GM19239 (cell line): ENCODE results near the gene SHPK.
A peak's percentile ranks its signal among the peaks of the same experiment; 100 is the strongest.

Experiments used
- DNase-seq: peaks from one replicate; pipeline ENCODE4 v3.0.0; 2011; ENCODE audit warnings: low spot score; ENCODE audit not compliant: insufficient read length
- FAIRE-seq: peaks from 2 replicates; lab custom pipeline; 2011; peaks lifted over from hg19 to GRCh38; lab: Jason Lieb, UNC

The SHPK gene

GRCh38 chr17:3663102-3664011 is 27.3 kb upstream of the SHPK start:
- DNase-seq (no peak), FAIRE-seq (no peak)

GRCh38 chr17:3660311-3660891 is 24.4 kb upstream of the SHPK start:
- no peak for FAIRE-seq

GRCh38 chr17:3659541-3660111 is 23.6 kb upstream of the SHPK start:
- FAIRE-seq (no peak), DNase-seq (no peak)

More at GRCh38 chr17:3660311-3660891, 24.4 kb upstream of the SHPK start:
- no peak for DNase-seq

- FAIRE-seq (no peak), DNase-seq (no peak)
Observed at GRCh38 chr17:3658784-3659449, 22.9 kb upstream of the SHPK start.

GRCh38 chr17:3657874-3658783 is 22.1 kb upstream of the SHPK start:
- DNase-seq (no peak), FAIRE-seq (no peak)

DNA sequence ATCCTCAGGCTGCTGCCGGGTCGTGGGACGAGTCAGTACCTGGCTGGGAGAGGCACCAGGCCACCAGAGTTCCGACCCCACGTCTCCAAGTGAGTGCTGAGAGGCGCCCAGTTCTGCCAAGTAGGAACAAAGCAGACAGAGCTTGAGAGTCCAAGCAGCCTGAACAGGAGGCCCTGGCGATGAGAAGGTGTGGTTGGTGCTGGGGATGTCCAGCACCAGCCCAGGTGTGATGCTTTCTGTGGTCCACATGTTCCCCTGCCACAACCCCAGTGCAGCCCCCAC is 21.5 kb upstream of the SHPK start:
- FAIRE-seq (no peak), DNase-seq (no peak)

DNA sequence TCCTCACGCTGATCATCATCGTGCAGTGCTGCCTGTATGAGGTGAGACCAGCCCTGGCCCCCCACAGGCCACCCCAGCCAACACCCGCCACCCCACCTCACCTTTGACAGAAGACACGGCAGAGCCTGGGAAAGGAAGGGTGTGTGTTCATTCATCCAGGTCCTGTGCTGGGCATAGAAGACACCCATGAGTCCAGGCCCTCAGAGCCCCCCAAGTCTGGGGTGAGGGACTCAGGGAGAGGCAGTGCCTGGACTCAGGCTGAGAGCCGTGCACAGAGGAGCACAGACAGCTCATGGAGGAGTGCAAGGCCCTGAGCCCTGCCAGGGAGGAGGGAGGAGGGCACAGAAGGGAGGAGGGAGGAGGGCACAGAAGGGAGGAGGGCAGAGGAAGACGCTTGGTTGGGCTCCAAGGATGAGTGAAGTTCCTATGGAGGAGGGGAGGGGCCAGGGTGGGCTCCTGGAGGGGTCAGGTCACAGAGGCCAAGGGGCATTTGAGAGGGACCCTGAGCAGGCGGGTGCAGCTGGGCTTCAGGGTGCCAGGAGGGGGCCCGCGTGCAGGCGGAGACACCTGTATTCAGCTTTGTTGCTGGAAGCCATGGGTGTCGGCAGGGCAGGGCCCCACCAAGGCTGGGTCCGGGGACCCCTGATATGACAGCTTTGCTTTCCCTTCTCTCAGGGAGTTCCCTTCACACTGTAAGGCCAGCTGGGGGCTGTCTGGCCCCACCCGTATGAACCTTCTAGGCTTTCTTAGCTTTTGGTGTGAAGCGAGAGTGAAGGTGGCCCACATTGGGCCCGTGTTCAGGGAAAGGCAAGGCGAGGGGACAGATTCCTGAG is 20.9 kb upstream of the SHPK start:
- no peak for DNase-seq
- FAIRE-seq: no peak

DNA sequence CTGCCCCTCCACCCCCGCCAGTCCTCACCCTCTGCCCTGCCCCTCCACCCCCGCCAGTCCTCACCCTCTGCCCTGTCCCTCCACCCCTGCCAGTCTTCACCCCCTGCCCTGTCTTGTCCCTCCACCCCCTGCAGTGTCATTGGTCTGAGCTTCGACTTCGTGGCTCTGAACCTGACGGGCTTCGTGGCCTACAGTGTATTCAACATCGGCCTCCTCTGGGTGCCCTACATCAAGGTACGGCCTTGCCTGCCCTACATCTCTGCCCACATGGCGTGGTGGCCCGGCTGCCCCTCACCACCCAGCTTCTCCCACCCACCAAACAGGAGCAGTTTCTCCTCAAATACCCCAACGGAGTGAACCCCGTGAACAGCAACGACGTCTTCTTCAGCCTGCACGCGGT is 20.3 kb upstream of the SHPK start:
- DNase-seq: no peak
- FAIRE-seq: no peak

- no peak for FAIRE-seq
Observed at GRCh38 chr17:3655766-3656165, 19.7 kb upstream of the SHPK start.

DNA sequence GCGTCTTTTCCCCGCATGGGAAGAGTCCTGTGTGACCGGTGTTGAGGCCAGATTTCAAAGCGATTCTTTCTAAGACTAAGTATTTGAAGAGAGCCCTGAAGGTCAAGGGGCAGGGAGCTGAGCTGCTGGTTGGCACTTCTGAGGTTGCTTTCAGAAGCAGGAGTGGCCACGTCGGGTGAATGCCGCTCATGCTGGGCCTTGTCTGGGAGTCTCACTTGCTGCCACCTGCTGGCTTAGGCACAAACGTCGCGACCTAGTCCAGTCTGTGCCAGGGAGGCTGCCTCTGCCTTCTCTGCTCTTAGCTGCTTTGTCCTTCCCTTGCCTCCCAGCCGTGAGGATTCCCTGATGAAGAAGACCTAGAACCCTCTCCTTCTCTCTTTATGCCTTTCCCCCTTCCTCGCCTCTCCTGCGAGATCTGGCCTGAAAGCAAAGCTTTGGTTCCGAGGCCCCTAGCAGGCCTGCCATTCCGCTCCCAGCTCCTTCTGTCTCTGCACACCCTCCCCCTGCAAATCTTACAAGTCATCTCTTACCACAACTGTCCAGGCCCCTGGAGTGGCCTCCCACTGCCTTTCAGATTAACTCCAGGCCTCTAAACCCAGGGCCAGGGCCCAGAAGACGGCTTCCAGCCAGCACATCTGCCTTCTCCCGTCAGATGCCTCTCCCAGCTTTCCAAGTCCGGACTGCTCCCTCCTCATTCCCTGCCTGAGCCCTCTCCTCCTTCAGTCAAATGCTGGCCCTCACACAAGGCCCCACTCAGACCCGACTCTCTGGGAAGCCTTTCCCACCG is 11.9 kb upstream of the SHPK start:
- FAIRE-seq: peak; percentile 80
- DNase-seq: no peak

More at GRCh38 chr17:3655766-3656165, 19.7 kb upstream of the SHPK start:
- no peak for DNase-seq

DNA sequence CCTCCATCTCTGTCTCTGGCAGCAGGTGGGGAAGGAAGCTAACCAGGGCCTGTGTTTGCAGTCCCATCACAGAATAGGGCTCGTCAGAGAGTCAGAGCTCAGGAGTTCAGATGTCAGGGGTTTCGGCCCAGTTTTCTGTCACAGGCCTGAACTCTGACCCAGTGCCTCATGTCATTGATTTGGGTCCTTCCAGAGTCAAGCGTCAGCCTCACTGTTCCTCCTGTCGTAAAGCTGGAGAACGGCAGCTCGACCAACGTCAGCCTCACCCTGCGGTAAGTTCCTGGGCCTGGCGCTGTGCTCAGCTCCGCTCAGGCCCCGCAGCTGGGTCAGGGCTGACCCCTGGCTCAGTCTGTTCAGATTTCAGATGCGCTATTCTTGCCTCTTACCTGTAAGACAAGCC is 11.2 kb upstream of the SHPK start:
- FAIRE-seq (no peak), DNase-seq (no peak)

DNA sequence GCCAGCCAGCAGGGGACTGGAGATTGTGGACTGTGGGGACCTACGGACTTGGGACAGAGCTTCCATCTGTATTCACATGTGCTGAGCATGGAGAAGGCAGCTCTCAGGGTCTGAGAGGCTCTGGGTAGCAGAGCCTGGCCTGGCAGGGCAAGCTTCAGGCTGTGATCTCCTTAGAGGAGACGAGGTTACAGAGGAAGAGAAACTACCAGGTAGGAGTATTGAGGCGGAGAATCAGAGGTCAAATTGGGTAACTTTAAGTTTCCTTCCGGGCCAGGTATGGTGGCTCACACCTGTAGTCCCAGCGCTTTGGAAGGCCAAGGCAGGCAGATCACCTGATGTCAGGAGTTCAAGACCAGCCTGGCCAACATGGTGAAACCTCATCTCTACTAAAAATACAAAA is 9.3 kb upstream of the SHPK start:
- DNase-seq (no peak), FAIRE-seq (peak; percentile 58)

GRCh38 chr17:3643889-3644349 is 7.9 kb upstream of the SHPK start:
- FAIRE-seq (no peak), DNase-seq (no peak)

GRCh38 chr17:3641717-3642486 is 5.9 kb upstream of the SHPK start:
- DNase-seq (no peak), FAIRE-seq (no peak)

- no peak for FAIRE-seq
- no peak for DNase-seq
Observed at GRCh38 chr17:3641014-3641413, 5.0 kb upstream of the SHPK start.

GRCh38 chr17:3639981-3640596 is 4.0 kb upstream of the SHPK start:
- DNase-seq (no peak), FAIRE-seq (peak; percentile 59)

DNA sequence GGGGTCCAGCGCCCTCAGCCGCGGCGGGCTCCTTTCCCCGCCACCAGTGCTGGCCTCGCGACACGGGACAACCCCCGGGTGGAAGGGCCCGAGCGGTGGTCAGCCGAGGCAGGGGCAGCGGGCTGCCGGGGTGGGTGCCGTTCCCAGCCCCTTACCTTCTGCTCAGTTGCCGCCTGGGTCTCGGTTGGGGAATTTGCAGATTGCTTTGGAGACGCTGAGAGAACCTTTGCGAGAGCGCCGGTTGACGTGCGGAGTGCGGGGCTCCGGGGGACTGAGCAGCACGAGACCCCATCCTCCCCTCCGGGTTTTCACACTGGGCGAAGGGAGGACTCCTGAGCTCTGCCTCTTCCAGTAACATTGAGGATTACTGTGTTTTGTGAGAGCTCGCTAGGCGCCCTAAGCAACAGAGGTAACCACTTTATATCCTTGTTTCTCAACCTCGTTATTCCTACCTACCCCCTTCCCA is 891 bp upstream of the SHPK start:
- FAIRE-seq: no peak
- DNase-seq: no peak
